Activated naive CD4-positive, alpha-beta T cell treated with anti-CD3 and anti-CD28 coated beads, Interleukin-2, amount 50 U/mL, for 24 hours (primary cell): ENCODE data around the gene FAM187B.
A peak's percentile ranks its signal among the peaks of the same experiment; 100 is the strongest.

Source experiments
- H3K27ac Mint-ChIP-seq: one replicate; pipeline ENCODE4 v1.8.0; 2021; ENCODE audit warnings: mild to moderate bottlenecking, mixed read lengths
- H3K27me3 Mint-ChIP-seq: one replicate; pipeline ENCODE4 v1.8.0; 2021; ENCODE audit warnings: mixed read lengths
- H3K36me3 Mint-ChIP-seq: one replicate; pipeline ENCODE4 v1.8.0; 2021; ENCODE audit warnings: mixed read lengths
- H3K4me1 Mint-ChIP-seq: one replicate; pipeline ENCODE4 v1.8.0; 2021; ENCODE audit warnings: mixed read lengths
- H3K4me3 Mint-ChIP-seq: one replicate; pipeline ENCODE4 v1.8.0; 2021; ENCODE audit warnings: mild to moderate bottlenecking, mixed read lengths
- H3K9me3 Mint-ChIP-seq: one replicate; pipeline ENCODE4 v1.8.0; 2021; ENCODE audit warnings: mixed read lengths

FAM187B gene

DNA sequence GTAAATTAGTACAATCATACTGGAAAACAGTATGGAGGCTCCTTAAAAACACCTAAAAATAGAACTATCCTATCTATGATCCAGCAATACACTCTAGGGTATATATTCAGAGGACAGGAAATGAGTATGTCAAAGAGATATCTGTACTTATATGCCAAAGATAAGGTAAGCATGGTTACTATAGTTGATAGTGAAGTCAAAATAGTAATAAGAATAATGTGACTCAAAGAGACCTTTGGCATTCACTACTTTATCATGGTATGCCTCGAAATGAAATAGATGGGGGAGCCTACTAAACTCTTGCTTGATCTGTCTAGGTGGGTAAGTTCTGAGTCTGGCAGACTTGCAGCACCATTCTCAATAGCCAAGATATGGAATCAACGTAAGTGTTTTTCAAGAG is 43.7 kb downstream of the FAM187B start:
- peaks cover 21% of the 10 kb centered on the region for H3K4me1 Mint-ChIP-seq
- H3K4me3 Mint-ChIP-seq: no peak overlapping the region
- H3K36me3 Mint-ChIP-seq: peaks cover 3% of the 10 kb centered on the region
- H3K27ac Mint-ChIP-seq: no peak overlapping the region
- no peaks in the 10 kb centered on the region for H3K27me3 Mint-ChIP-seq
- no peaks in the 10 kb centered on the region for H3K9me3 Mint-ChIP-seq

DNA sequence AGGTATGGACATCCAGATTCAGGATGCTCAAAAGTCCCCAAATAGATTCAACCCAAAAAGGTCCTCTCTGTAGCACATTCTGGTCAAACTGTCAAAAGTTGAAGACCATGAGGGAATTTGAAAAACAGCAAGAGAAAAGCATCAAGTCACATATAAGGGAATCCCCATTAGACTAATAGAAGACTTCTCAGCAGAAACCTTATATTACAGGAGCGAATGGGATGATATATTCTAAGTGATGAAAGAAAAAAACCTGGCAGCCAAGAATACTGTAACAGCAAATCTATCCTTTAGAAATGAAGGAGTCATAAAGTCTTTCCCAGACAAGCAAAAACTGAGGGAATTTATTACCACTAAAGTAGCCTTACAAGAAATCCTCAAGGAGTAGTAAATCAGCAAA is 44.3 kb downstream of the FAM187B start:
- Mint-ChIP-seq H3K36me3 (peaks cover 3% of the 10 kb centered on the region), H3K27ac (no peak overlapping the region), H3K4me1 (peaks cover 27% of the 10 kb centered on the region), H3K9me3 (no peaks in the 10 kb centered on the region), H3K27me3 (no peaks in the 10 kb centered on the region), H3K4me3 (no peak overlapping the region)

GRCh38 chr19:35181387-35181786 is 47.2 kb downstream of the FAM187B start:
- H3K4me1 Mint-ChIP-seq: peaks cover 46% of the 10 kb centered on the region

GRCh38 chr19:35179830-35180229 is 48.7 kb downstream of the FAM187B start:
- no peak overlapping the region for H3K27ac Mint-ChIP-seq
- H3K36me3 Mint-ChIP-seq: peaks cover 5% of the 10 kb centered on the region
- H3K4me3 Mint-ChIP-seq: peak overlapping the region; percentile 3
- no peaks in the 10 kb centered on the region for H3K27me3 Mint-ChIP-seq
- no peaks in the 10 kb centered on the region for H3K9me3 Mint-ChIP-seq
- peaks cover 54% of the 10 kb centered on the region for H3K4me1 Mint-ChIP-seq

More at GRCh38 chr19:35181387-35181786, 47.2 kb downstream of the FAM187B start:
- H3K9me3 Mint-ChIP-seq: no peaks in the 10 kb centered on the region
- H3K4me3 Mint-ChIP-seq: no peak overlapping the region
- H3K36me3 Mint-ChIP-seq: peaks cover 2% of the 10 kb centered on the region
- H3K27ac Mint-ChIP-seq: no peak overlapping the region
- H3K27me3 Mint-ChIP-seq: no peaks in the 10 kb centered on the region

DNA sequence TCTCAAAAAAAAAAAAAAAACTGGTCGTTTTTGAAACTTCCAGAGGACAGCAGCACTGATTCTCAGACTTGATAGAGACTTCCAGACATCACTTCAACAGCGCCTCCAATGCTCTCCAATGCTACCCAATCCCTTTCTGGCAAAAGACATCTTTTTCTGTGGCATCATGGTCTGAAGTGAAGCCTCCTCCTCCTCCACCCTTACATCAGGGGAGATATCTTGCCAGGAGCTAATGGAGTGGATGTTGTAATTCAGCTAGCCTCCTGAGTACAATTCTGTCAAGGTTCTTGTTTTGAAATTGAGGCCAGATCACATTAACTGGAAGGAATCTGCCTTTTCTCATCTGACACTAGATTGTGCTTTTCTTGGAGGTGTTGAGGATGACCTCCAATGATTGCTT is 49.8 kb downstream of the FAM187B start:
- no peak overlapping the region for H3K27ac Mint-ChIP-seq
- H3K36me3 Mint-ChIP-seq: peaks cover 3% of the 10 kb centered on the region
- H3K4me1 Mint-ChIP-seq: peaks cover 54% of the 10 kb centered on the region
- H3K9me3 Mint-ChIP-seq: no peaks in the 10 kb centered on the region
- H3K27me3 Mint-ChIP-seq: no peaks in the 10 kb centered on the region
- H3K4me3 Mint-ChIP-seq: no peak overlapping the region

- H3K27me3 Mint-ChIP-seq: no peaks in the 10 kb centered on the region
- H3K27ac Mint-ChIP-seq: peak overlapping the region; percentile 15
- H3K9me3 Mint-ChIP-seq: no peaks in the 10 kb centered on the region
- peaks cover 54% of the 10 kb centered on the region for H3K4me1 Mint-ChIP-seq
- peaks cover 3% of the 10 kb centered on the region for H3K36me3 Mint-ChIP-seq
- H3K4me3 Mint-ChIP-seq: no peak overlapping the region
These were observed 50.9 kb downstream of the FAM187B start for GRCh38 chr19:35177377-35178274.

DNA sequence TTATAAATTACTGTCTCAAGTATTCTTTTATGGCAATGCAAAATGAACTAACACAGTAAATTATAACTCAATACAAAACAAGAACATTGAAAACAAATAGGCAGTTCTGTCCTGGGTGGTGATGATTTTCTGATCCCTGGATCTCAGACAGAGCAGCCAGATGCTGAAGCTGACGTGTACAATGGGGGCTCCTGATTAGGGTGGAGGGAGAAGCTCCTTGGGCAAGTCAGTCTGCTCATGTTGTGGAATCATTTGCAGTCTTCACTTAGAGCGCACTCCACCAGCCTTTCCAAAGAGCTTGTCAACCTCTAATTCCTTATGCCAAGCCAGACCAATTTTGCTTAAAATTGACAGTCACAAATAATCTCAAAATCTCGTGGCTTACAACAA is 52.4 kb downstream of the FAM187B start:
- Mint-ChIP-seq H3K9me3 (no peaks in the 10 kb centered on the region), H3K36me3 (peaks cover 3% of the 10 kb centered on the region), H3K27ac (no peak overlapping the region), H3K27me3 (no peaks in the 10 kb centered on the region), H3K4me3 (no peak overlapping the region), H3K4me1 (peaks cover 60% of the 10 kb centered on the region)
